ENCODE results near the gene ARMH4.
A peak's percentile ranks its signal among the peaks of the same experiment; 100 is the strongest.

ARMH4 gene

DNA sequence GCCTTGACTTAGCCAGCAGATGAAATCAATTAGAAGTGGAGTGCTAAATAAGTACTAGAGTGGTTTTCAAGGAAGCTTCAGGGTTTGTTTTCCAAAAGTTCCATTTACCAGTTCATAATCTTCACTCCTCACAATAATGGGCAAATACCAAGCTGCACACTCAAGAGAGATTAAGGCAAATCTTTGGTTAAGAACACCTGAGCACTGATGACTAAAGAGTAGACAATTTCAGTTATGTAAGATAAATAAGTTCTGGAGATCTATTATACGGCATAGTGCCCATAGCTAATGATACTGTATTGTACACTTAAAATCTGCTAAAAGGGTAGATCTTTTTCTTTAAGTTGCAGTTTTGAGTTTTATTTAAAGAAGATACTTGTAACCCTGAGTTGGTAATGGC, 125.0 kb downstream of the ARMH4 start:
- DNase-seq = no peak

DNA sequence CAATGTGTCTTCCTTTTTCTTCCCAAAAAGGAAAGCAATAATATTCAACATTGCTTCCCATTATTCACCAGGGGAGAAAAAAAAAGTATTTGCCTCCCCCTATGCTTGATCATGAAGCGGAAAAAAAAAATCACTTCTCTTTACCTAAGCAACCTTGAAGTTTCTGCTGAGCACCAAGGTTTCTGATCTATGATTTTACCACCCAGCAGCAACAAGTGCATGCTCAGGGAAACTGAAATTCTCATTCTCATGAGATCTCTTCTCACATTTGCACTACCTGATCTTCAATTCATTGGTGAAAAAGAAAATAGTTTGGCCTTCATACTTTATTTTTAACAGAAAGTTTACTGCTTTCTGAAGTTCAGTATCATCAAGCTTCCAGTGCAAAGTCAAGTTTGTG, 125.8 kb downstream of the ARMH4 start:
- no peak for DNase-seq

DNA sequence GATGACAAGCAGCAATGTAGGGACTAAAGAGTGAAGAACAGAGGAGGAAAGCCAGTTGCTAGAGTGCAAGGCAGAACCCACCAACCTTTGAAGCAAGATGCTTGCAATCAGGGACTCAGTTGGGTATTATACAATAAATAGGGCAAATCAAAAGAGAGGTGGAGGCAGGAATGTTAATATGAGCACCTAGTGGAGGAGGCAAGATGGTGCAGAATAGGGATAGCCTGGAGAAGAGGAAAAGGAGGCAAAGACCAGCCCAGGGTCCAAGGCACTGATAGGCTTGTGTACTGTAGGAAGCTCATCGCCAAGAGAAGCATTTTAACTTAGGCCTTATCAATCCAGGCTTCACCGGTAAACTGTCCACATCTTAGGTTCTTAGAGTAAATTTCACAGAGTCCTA, 137.2 kb downstream of the ARMH4 start:
- DNase-seq = no peak

DNA sequence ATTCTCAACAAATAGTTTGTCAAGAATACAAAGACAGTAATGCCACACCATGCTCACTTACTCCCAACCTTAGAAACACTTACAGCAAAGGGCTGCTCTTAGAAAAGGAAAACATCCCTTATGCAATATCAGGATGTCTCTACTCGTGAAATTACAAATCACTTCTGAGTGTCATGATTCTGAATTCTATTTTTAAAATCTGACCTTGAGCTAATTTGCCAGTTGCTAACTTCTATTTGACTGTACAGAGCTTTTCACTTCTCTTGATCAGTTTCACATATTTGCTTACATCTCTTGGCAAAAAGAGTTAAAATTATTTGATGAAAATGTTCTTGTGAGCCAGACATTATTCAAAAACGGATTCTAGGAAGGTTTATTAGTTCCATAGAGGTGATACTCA, 149.4 kb downstream of the ARMH4 start:
- no peak for DNase-seq

DNA sequence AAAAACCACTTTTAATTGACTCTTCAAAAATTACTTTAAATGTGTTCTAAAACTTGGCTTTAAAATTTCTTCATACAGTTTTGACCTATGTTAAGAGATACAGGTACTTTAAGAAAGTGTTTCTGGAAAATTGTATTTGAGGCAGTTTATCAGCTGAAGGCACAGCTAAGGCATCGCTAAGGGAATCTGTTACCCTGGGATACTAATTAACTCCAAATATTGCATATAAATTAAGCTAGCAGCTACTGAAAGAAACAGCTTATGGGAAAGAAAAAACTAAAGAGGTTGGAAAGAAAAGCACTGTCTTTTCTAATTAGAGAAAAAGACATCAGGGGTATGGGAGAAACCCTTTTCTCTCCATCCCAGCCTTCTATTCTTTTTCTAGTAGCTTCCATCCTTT, 152.0 kb downstream of the ARMH4 start:
- DNase-seq = no peak

DNA sequence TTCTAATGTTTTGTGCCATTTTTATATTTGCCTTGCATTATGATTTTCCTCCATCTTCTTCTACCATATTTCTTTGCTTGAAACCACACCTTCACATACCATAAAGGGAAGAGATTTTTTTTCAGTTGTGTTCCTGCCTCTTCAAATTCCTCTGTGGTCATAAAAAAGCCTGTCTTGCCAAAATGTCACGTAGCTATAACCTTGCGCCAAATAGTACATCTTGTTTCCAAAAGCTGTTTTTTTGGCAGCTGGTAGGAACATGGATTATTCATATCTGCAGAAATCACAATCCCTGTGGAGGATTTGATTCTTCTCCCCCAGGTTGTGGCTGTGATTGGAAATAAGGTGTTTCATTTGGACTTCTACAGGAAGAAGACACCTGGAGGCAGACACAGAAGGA, 152.5 kb downstream of the ARMH4 start:
- no peak for DNase-seq

DNA sequence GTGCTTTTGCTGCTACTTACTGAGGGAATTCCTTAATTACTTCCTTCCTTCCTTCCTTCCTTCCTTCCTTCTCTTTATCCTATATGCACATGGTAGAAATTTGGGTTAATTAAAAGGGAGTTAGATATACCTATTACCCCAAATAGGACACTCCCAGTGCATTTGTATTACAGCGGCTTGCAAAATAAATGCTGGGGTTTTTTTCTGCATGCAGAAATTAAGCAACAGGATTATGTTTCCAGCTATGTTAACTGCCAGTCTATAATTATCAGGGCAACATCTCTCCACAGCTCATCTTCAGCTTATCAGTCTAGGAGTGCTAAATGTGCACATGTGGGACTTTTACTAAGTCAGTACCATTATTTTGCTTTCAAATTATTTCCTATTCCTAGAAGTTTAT, 153.2 kb downstream of the ARMH4 start:
- DNase-seq = no peak

DNA sequence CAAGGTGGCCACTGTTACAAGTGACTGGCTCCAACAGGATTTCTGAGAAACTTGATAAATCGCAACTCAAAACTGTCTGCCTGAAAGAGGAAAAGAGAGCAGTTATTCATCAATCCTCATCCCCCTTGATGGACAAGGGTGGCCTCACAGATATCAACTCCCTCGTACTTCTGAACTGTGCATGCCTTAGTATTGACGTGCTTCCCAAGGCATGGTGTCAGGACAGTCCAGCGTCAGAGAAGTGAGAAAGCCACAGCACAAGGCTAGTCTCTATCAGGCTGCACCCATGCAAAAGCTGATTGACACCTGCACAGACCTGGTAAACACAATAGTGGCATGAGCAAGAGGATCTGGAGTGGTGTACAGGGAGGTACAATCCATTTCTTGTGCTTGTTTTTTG, 160.7 kb downstream of the ARMH4 start:
- no peak for DNase-seq

DNA sequence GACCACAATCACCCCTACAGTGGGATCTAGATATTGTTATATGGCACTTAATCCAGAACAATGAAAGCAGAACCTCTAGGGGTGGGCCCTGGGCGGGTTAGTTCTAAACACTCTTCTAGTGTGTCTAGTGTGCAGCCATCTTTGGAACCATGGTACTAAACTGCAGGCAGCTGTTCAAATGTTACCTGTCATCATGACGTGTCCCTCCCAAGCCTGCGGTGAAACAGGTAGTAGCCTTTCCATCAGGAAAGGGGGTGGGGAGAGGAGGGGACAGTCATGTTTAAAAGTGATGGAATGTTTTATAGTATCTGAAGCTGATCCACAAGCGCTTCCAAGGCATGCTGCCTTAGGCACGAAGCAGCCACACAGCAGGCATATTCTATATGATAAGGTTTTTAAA, 163.6 kb downstream of the ARMH4 start:
- no peak for DNase-seq

DNA sequence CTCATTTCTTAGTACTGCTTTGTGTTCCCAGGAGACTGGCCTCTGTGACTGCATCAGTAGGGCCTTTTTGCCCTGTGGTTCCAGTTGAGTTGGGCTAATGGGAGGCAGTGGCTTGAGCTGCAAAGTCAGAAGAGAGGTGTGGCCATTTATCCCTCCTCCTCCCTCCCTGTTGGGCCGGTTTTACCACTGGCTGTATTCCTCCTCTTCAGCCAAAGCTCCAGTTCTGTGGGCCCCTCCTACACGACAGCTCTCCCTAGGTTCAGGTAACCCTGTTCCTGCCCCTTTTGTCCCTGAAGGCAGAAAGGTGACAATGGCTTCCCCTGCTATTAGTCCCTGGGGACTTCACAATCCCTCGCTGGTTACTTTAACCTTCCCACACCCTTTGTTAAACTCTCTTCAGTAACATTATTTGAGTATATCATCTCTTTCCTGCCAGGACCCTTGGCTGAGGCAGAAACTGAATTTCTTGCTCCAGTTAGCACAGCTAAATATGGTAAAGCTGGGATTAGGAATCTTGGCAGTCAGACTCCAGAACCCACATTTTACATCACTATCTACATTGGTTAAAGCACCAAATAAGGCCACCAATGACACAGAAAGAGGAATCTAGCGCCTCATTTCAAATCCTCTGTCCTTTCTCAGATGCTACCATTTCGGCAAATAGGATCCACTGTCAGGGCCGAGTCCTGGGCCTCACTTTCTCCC, 164.3 kb downstream of the ARMH4 start:
- no peak for DNase-seq

DNA sequence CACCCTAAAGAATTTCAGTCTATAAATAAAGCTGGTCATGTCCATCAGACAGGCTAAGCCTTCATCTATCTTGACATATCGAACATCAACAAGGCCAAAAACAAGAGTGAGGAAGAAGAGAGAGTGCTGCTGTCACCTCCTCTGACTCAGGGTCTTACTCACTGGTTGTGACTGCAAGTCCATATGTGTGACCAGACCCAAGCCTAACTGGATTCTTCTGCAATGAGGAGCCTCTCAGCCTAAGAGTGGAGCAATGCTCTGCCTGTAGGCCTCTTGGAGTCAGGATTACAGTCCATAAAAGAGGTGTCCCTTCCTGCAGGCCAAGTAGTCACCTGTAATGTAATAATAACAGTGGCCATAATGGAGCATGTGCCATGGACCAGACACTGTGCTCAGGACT, 165.0 kb downstream of the ARMH4 start:
- DNase-seq = no peak

DNA sequence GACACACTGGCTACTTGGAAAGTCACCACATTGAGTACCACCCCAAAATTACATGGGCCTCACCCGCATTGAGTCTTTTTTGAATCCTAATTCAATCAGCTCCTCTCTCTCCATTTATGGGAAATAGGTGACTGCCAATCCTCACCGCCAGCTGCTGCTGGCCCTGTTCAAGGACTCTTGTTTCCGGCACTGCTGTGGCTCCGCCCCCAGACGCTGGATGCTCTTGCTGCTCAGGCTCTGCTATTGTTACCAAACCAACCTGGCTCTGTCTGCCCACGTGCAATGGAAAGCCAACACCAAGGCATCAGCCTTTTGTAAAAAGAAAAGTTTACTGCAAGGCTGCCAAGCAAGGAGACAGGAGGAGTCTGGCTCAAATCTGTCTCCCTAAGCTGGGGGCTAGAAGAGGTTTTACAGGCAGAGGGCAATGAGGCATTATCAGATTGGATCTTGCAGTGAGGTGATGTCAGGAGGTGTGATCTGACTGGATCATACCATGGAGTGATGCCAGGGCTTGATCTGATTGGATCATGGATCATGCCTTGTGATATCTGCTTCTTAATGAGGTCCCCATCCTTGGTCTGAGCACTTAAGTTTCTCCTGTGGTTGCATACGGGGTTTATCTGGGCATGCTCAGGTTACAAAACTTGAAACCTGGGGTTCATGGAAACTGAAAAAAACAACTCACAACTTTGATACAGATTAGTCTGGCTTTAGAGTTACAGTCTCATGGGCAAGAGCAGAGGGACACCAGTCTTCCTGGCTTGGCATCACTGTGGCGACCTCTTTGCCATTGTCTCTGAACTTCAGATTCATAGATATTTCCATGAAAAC, 169.0 kb downstream of the ARMH4 start:
- DNase-seq = peak; percentile 94

DNA sequence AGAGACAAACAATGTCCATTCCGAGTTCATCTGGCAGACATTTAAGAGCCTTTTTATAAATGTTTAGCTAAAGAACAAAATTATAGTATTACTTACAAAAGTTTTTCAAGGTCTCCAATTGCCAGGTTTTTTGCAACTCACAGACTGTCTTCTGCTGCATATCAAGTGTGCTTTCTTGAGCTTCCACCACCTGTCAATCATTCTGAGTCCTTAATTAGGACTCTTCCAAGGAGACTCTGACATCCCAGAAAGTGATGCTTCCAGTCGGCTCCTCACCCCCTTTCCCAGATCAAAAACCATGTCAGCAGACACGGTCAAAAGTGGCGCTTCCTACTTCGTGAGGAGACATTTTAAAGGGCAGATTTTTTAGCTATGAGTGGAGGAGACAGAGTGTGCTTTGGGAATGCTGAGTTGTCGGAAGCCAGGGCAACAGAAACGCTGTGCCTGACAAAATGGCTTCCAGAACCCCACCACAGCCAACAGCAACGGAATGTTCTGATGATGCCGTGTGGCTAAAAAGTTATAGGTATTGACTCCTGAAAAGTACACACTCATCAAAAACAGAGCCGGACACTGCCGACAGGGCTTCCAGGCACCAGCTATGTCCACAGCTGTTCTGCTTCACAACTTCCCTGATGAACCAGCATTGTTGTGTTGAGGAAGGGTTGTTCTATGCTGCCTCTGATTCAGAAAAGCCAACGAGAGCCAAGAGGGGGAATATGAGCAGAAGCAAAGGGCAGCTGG, 170.0 kb downstream of the ARMH4 start:
- no peak for DNase-seq

DNA sequence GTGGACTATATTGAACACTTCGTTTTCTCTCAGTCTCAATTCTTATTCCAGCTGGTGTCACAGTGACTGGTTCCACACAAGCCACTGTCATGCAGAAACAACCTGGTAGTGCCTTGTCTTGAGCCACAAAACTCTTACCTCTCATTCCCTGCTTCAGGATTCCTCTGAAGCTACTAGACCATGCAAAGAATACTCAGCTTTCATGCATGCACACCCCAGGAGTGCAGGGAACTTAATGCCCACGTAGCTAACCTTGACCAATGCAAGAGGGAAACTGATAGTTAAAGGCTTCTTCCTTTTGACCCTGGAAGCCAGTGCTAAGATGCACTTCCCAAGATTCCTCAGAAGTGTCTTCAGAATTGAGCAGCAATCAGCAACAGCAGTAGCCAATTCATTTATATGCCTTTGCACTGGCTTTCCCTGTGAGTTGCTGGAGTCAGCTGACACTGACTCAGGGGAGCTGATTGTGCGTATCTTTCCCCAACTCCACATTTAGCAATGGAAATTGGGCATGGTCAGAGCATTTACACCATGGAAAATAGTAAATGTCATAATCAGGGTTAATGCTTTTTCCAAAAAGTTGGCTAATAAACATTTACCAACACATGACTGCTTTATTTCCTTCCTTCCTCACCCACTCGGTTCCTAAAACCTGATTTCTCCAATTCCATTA, 172.5 kb downstream of the ARMH4 start:
- no peak for DNase-seq

DNA sequence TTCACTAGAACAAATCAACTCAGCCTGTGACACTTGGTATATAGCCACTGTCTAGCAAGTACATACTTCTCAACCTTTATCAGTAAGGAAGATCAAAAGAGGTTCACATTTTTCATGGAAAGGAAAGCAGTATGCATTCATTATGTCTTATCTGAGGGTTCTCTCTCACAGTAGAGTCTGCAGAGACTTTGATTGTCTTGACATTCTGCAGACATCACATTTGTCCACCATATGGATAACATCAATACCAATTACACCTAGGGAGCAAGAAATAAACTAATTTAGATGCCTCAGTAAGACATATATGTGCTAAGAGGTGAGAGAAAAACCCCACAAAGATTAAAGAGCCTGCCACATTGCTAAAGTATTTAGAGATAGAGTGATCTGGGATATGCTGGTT, 175.3 kb downstream of the ARMH4 start:
- DNase-seq = no peak

DNA sequence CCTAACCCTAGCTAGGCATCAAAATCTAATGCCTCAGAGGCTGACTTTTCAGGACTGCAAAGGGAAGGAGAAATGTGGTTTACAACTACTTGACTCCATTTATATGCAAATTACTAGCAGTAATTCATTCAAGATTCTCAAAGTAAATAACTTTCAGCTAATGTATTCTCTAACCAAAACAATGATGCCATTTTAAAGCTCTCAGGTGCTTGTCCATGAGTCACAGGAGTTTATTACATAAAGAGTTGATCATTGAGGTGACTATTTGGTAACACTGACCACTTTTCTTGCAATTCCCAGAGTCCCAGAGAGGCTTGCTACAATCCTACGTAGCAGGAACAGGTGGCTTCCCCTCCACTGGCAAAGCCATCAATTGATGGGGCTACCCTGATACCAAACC, 177.1 kb downstream of the ARMH4 start:
- no peak for DNase-seq

DNA sequence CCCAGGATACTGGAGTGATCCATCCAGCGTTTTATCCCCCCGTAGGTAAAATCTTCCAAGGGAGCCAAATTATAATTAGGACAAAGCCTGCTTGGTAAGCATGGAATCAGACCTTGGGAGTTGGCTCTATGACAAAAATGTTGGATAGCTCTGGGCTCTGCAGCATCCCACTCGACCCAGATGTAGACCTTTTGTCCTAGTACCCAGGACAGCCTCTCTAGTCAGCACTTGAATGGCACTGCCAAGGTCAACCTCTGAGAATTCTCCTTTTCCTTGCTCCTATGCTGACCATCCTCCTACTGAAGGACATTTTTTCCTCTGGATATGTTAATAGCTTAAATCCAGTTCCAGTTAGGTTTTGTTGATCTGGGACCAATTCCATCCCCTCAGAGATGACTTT, 181.4 kb downstream of the ARMH4 start:
- no peak for DNase-seq

DNA sequence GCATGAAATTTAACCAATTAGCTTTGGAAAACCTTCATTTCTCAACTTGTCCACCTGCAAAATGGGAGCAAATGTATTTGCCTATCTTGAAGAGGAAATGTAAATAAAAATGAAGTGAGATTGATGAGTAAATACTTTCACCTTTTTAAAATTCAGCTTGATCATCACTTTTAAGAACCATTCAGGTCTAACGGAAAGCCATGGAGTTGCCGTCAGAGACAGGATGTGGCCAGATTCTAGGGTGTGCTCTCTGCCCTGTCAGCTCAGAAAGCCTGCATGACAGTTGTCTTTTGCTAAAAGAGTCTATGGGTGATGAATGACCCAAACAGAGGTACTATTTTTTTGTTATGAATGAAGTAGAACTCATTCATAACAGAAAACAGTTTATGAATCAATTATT, 181.8 kb downstream of the ARMH4 start:
- no peak for DNase-seq

DNA sequence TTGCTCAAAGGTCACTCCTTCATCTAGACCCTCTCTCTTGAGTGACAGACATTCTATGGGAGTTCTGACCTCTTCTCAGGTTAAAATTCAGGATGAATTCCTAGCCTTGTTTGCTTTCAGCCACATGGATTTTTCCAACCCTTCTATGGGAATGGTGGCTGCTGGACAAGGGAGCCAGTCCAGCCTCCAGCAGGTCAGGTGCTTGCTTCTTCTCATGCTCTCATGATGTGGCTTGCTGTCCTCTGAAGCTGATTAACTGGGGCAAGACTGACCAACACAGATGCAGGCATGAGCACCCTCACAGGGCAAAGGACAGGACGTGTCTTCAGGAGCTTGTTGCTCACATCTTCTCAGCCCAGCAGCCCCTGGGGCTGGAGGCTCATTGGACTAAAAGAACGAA, 188.9 kb downstream of the ARMH4 start:
- no peak for DNase-seq

DNA sequence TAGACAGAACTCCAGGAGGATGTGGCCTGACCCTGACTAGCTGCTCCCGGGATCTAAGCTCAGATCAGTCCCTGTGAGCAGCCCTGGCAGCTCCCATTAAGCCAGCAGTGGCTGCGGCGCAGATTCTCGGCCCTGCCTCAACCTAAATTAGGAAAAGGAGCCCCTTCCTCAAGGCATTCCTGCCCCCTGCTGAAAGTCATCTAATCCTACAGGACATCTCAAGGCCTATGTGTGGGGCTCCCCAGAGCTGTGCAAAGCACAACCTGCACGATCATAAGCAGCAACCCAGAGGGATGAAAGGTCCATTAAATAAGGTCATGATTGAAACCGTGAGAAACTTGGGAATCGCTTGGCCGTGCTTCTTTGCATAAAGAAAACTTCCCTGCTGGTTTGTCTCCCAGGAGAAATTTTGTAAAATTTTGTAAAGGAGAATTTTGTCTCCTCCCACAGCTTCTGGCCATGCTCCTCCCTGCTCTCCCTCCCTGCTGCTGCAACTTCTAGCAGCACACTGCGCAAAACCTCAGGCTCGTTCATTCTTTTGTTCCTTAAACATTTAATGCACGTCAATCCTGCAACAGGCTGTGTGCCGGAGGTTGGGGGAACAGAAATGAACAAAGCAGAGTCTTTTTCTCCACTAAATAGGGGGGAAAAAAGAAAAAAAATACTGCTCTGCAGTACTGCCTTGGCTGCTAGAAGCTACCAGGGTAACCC, 189.5 kb downstream of the ARMH4 start:
- DNase-seq = no peak

DNA sequence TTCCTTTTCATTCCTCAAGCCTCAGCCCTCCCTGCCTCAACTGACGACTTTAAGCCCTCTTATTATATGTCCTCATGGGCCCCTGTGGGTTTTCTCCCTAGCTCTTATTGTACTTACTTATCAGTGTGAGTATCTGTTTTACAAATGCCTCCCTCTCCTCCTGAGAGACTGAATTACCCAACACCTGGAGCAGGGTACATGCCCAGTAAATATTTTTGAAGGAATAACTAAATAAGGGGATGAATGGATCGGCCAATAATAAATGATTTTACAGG, 190.3 kb downstream of the ARMH4 start:
- DNase-seq = no peak

DNA sequence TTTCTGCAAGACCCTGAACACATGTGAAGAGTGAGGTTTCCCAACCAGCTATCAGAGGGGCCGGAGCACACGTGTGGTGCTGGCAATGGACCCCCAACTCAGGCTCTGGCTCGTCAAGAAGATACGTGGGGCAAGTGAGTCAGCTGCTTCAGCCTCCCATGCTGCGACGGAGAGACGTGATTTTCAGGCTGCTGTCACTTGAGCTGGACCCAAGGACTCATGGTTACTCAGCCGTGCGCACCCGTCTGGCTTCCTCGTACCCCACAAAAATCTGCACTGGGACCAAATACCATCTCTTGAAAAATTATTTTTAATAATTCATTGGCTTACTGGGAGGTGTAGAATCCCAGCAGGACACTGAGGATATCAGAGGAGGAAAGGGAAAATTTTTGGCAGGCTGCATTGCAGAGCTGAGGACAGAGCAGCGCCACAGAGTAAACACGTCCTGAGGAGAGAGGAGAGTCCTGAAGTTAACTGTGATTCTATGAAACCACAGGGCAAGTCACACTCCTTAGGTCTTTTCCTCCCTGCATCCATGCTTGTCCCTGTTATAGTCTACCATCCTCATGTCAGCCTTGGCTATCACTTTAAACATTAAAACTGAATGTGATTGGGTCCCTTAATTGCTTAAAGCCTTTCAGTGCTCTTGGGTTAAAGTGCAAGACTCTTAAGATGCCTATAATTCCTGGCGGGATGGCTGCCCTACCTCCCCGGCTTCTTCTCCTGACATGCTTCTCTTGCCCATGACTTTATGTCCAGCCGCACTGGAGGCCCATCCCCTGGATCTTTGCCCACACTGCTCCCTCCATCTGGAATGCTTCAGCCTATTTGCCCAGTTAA, 190.8 kb downstream of the ARMH4 start:
- no peak for DNase-seq

Measured in NCI-H1105 (cell line).